Liver (tissue), 9 donors: Measurements from ENCODE around the gene IL17RB. TPM values are rescaled to one million over a fixed set of nuclear protein-coding genes. Genes with fewer than 3 reads are reported as not detected.

ENCODE experiments used
- DNase-seq: peaks from one replicate; pipeline ENCODE4 v3.0.0-alpha.2; 2017; ENCODE audit warnings: low spot score
- H3K27ac ChIP-seq, 2 donors: one replicate each; pipeline ENCODE4 v1.7.0; 2013; ENCODE audit warnings: inconsistent platforms in 2 of 2, low read length in 2 of 2, control low read depth in 1 of 2, low read depth in 1 of 2, mild to moderate bottlenecking in 1 of 2
- H3K27me3 ChIP-seq, 4 donors: one replicate each; pipeline versions ENCODE4 v1.6.1 to v1.7.0; 2013; ENCODE audit warnings: low read length in 3 of 4, inconsistent platforms in 1 of 4, mild to moderate bottlenecking in 1 of 4, moderate library complexity in 1 of 4; ENCODE audit not compliant: control insufficient read depth in 4 of 4, insufficient read depth in 4 of 4
- H3K36me3 ChIP-seq, 4 donors: one replicate each; pipeline versions ENCODE4 v1.6.1 to v1.7.0; 2013; ENCODE audit warnings: low read length in 3 of 4, mild to moderate bottlenecking in 3 of 4, low read depth in 1 of 4, moderate library complexity in 1 of 4; ENCODE audit not compliant: control insufficient read depth in 4 of 4, insufficient read depth in 3 of 4
- H3K4me1 ChIP-seq, 4 donors: one replicate each; pipeline versions ENCODE4 v1.6.1 to v1.7.0; 2013; ENCODE audit warnings: low read length in 3 of 4, mild to moderate bottlenecking in 3 of 4, moderate library complexity in 1 of 4; ENCODE audit not compliant: control insufficient read depth in 4 of 4, insufficient read depth in 4 of 4
- H3K4me3 ChIP-seq, 3 donors: one replicate each; pipeline versions ENCODE4 v1.6.1 to v1.7.0; 2013; ENCODE audit warnings: low read length in 3 of 3, control low read depth in 1 of 3, low read depth in 1 of 3, mild to moderate bottlenecking in 1 of 3
- H3K9ac ChIP-seq, 2 donors: one replicate each; pipeline ENCODE4 v1.7.0; 2013; ENCODE audit warnings: low read length in 2 of 2, mild to moderate bottlenecking in 2 of 2, moderate library complexity in 2 of 2, control low read depth in 1 of 2, low read depth in 1 of 2
- H3K9me3 ChIP-seq, 4 donors: one replicate each; pipeline versions ENCODE4 v1.6.1 to v1.7.0; 2013; ENCODE audit warnings: low read length in 3 of 4; ENCODE audit not compliant: control insufficient read depth in 4 of 4
- ATF3 ChIP-seq: IDR thresholded peaks from 2 replicates; pipeline ENCODE4 v1.6.1; 2016; ENCODE audit warnings: antibody characterized with exemption
- CTCF ChIP-seq: fragments of 150-350 bp; IDR thresholded peaks from 2 replicates; pipeline ENCODE4 v1.5.1; 2017; ENCODE audit warnings: improper control_type of control experiment, low read depth, low read length; ENCODE audit not compliant: missing input control
- EGR1 ChIP-seq, 2 donors: IDR thresholded peaks; 2 replicates each; pipeline ENCODE4 v1.6.1; 2016 to 2018; ENCODE audit warnings: antibody characterized with exemption in 2 of 2, low read depth in 2 of 2
- FOXA1 ChIP-seq: IDR thresholded peaks from 2 replicates; pipeline ENCODE4 v1.6.1; 2016; ENCODE audit warnings: antibody characterized with exemption
- FOXA2 ChIP-seq: IDR thresholded peaks from 2 replicates; pipeline ENCODE4 v1.6.1; 2016; ENCODE audit warnings: antibody characterized with exemption
- GABPA ChIP-seq, 2 donors: IDR thresholded peaks in 1 of 2; conservative IDR thresholded peaks in 1 of 2; 2 replicates each; pipeline ENCODE4 v1.6.1; 2016; ENCODE audit warnings: antibody characterized with exemption in 2 of 2, mild to moderate bottlenecking in 1 of 2, moderate library complexity in 1 of 2
- HNF4A ChIP-seq, 2 donors: conservative IDR thresholded peaks; 2 replicates each; pipeline ENCODE4 v1.6.1; 2016; ENCODE audit warnings: antibody characterized with exemption in 2 of 2, mild to moderate bottlenecking in 2 of 2
- HNF4G ChIP-seq: IDR thresholded peaks from 2 replicates; pipeline ENCODE4 v1.6.1; 2016; ENCODE audit warnings: antibody characterized with exemption
- JUND ChIP-seq, 2 donors: IDR thresholded peaks; 2 replicates each; pipeline ENCODE4 v1.6.1; 2016; ENCODE audit warnings: antibody characterized with exemption in 2 of 2
- MAX ChIP-seq: IDR thresholded peaks from 2 replicates; pipeline ENCODE4 v1.6.1; 2016; ENCODE audit warnings: antibody characterized with exemption
- NR2F2 ChIP-seq: IDR thresholded peaks from 2 replicates; pipeline ENCODE4 v1.6.1; 2016; ENCODE audit warnings: antibody characterized with exemption
- RAD21 ChIP-seq, 2 donors: IDR thresholded peaks; 2 replicates each; pipeline ENCODE4 v1.6.1; 2016; ENCODE audit warnings: antibody characterized with exemption in 2 of 2, mild to moderate bottlenecking in 2 of 2
- REST ChIP-seq: IDR thresholded peaks from 2 replicates; pipeline ENCODE4 v1.6.1; 2016; ENCODE audit warnings: antibody characterized with exemption, mild to moderate bottlenecking
- RXRA ChIP-seq, 2 donors: IDR thresholded peaks; 2 replicates each; pipeline ENCODE4 v1.6.1; 2017 to 2018; ENCODE audit warnings: antibody characterized with exemption in 2 of 2, mild to moderate bottlenecking in 1 of 2
- SP1 ChIP-seq: IDR thresholded peaks from 2 replicates; pipeline ENCODE4 v1.6.1; 2018; ENCODE audit warnings: antibody characterized with exemption, mild to moderate bottlenecking
- TAF1 ChIP-seq: conservative IDR thresholded peaks from 2 replicates; pipeline ENCODE4 v1.6.1; 2016; ENCODE audit warnings: antibody characterized with exemption, mild to moderate bottlenecking
- YY1 ChIP-seq: IDR thresholded peaks from 2 replicates; pipeline ENCODE4 v1.6.1; 2016; ENCODE audit warnings: antibody characterized with exemption, mild to moderate bottlenecking
- ZBTB33 ChIP-seq: IDR thresholded peaks from 2 replicates; pipeline ENCODE4 v1.6.1; 2016; ENCODE audit warnings: antibody characterized with exemption
- WGBS: extraction: QIAGEN DNeasy Blood & Tissue Kit; methylation state at CpG from one replicate; pipeline ENCODE4 v1.1.7; 2013; 5-methylcytosine and 5-hydroxymethylcytosine counted together
- polyA plus RNA-seq, 2 donors: library from polyadenylated mRNA; stranded (reverse) in 1 of 2; unstranded in 1 of 2; fragments of 200-250 nt in 1 of 2; fragments of >200 nt in 1 of 2; fragmentation: Nextera tagmentation in 1 of 2; extraction: Ambion mirVana in 1 of 2; gene quantifications; one replicate each; pipeline versions ENCODE4 v1.2.1 to v1.2.3, GENCODE V29; 2013 to 2015
- total RNA-seq, 2 donors: library from RNA; depleted of rRNA; stranded (reverse); fragments of >200 nt; gene quantifications; one replicate each; pipeline ENCODE4 v1.2.3, GENCODE V29; 2014
- donor health status: healthy.
- donor health status: healthy.
- donor health status: healthy.
- donor health status: healthy.
- donor health status: healthy.

The IL17RB gene
- total and polyA plus RNA-seq, 4 donors, result 11.8 to 21.6 (median 15.8) TPM

- H3K4me3 ChIP-seq, result no peak overlapping the region
- DNase-seq, result no peak
- no peak overlapping the region for H3K9ac ChIP-seq
- no peak overlapping the region for H3K27ac ChIP-seq
- H3K9me3 ChIP-seq, result no peaks in the 10 kb centered on the region
- H3K27me3 ChIP-seq, result no peaks in the 10 kb centered on the region
- H3K4me1 ChIP-seq, result peaks cover 0 to 1% (median 0%) of the 10 kb centered on the region in 4 donors
- H3K36me3 ChIP-seq, result peaks cover 6 to 38% (median 21%) of the 10 kb centered on the region in 4 donors
- no peak for TF ChIP-seq RXRA (IDR thresholded peaks at IDR 0.05)
- TF ChIP-seq NR2F2, result no peak
- TF ChIP-seq TAF1, result no peak
- TF ChIP-seq YY1, result no peak
- TF ChIP-seq HNF4A (conservative IDR thresholded peaks at IDR 0.05), result no peak
- no peak for TF ChIP-seq FOXA2
- no peak for TF ChIP-seq CTCF
- no peak for TF ChIP-seq HNF4G
- TF ChIP-seq REST, result no peak
- no peak for TF ChIP-seq GABPA (IDR thresholded peaks at IDR 0.05 in 1 of 2, conservative IDR thresholded peaks at IDR 0.05 in 1 of 2)
- TF ChIP-seq JUND (IDR thresholded peaks at IDR 0.05), result no peak
- TF ChIP-seq EGR1 (IDR thresholded peaks at IDR 0.05; ENCODE audit: low read depth in 2 of 2), result no peak
- no peak for TF ChIP-seq FOXA1
- no peak for TF ChIP-seq SP1
- TF ChIP-seq RAD21 (IDR thresholded peaks at IDR 0.05), result no peak
- no peak for TF ChIP-seq ZBTB33
- no peak for TF ChIP-seq ATF3
- no peak for TF ChIP-seq MAX
- 78% methylated on average over 10 of the region's 10 CpGs for WGBS
Observed at GRCh38 chr3:53823956-53824657, 22.3 kb upstream of the IL17RB start.
